ENCODE results near the gene ARHGAP27.
"Not testable (repeated sequence)": the region's sequence is repeated elsewhere in the genome, so short reads cannot be mapped to it uniquely, and the experiment has no call there.

Gene ARHGAP27

DNA sequence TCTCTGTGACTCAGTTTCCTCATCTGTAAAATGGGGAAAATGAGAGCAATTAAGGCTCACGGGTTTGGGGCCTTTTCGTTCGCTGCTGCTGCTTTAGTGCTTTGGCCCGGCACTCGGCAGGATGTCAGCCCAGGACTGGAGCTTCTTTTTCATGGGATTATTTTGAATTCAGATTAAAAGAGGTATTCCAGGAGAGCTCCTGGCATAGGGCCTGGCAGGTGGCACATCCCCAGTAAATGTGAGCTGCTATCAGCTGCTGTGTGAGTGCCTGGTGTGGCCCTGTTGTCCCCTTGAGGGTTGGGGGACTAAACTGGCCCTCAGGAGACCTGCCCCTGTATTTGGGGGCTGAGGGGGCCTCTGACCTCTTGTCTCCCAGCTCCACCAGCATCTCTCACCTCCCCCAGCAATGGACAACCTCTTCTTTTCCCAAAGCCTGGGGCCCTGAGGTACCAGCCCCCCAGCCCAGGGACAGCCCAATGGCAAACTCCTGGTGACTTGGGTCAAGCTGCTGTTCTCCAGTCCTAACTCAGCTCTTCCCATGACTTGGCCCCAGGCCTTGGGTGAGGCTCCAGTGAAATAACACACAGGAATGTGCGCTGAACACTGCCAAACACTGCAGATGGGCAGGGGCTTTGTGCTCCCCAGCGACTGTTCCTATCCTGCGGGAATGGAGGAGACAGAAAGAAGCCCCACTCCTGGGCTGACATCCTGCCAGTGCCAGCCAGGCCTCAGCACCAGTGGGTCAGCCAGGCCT lies 14.4 kb upstream of the ARHGAP27 start:
- not testable (repeated sequence) for H3K4me3 ChIP-seq (ENCODE audit: low read length)

DNA sequence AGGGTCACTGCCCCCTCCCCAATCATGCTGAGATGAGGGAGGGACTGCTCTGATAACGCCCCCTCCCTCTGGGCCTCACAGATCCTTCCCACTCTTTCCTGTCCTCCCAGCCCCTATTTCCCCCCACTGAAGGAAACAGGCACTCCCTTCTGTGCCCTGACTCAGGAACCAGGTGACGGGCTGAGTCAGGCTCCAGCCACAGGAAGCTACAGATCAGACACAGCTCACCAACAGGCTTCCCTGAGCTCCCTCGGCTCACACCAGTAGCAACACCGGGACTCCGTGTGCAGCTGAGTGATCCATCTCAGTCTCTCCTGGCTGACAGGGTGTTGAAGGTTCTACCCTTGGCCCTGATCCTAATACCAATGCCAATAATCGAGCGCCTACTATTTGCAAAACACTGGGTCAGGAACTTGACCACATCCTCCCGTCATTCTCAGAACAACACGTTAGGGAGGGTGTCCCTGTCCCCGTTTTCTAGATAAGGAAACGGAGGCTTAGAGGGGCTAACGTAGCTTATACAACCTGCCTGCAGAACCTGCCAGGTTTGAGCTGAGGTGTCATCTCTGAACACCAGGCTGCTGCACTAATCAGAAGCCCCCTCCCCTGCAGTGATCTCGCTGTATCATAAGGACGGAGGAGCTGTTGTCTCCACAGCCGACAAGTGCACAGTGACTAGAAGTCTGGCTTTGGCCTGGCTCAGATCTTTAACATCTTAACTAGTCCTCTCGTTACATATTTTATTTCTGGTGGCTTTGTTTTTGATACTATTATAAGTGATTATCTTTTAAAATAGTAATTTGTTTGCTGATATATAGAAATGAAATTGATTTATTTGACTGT lies 13.5 kb upstream of the ARHGAP27 start:
- H3K4me3 ChIP-seq (ENCODE audit: low read length): not testable (repeated sequence)

DNA sequence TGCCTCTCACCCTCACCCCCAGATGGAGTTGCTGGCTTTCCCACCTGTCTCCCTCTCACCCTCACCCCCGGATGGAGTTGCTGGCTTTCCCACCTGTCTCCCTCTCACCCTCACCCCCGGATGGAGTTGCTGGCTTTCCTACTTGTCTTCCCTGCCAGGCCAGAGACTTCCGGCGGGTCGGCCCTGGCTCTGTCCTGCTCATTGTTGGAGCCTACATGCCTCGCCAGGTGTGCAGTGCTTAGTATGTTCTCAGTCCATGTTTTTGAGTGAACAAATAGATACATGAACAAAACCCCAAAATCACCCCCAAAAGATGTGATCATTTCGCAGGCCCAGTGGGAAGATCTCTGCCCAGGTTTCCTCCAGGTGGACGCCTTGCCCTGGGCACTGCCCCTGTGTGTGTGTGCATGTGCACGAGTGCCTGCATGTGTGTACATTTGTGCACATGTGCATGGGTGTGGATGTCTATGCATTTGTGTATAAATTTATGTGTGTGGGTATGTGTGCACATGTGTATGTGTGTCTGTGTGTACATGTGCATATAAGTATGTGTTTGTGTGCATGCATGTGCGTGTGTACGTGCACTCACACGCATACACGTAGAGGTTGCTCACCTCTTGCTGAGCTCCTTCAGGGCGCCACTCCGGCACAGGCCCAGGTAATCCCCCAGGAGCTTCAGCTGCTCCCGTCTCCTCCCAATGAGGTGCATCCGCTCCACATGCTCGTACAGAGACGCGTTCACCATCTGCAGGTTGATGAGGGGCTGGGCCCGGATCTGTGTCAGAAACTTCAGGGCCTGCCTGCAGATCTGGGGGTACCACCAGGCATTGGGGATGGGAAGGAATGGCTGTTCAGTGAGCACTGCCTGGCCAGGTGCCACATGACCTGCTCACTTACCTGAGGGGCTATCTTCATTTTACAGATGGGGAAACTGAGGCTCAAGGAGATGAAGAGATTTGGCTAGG lies 12.5 kb upstream of the ARHGAP27 start:
- H3K4me3 ChIP-seq (ENCODE audit: low read length): not testable (repeated sequence)

DNA sequence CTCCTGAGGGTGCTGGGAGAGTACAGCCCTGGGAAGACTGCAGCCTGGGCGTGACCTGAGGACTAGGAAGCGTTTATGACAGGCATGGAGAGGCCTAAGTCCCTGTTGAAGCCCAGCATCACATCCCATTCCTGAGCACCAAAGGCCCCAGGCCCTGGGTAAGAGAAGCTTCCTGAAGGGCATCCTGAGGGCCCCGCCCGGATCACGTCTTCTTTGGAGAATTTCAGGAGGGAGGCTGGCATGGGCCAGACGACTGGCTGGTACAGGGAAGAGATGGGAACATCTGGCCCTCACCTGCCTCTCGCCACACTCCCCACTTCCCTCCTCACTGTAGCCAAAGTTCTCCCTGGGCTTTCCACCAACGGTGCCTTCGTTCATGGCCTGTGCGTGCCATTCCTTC lies 11.6 kb upstream of the ARHGAP27 start:
- H3K4me3 ChIP-seq (ENCODE audit: low read length): not testable (repeated sequence)

DNA sequence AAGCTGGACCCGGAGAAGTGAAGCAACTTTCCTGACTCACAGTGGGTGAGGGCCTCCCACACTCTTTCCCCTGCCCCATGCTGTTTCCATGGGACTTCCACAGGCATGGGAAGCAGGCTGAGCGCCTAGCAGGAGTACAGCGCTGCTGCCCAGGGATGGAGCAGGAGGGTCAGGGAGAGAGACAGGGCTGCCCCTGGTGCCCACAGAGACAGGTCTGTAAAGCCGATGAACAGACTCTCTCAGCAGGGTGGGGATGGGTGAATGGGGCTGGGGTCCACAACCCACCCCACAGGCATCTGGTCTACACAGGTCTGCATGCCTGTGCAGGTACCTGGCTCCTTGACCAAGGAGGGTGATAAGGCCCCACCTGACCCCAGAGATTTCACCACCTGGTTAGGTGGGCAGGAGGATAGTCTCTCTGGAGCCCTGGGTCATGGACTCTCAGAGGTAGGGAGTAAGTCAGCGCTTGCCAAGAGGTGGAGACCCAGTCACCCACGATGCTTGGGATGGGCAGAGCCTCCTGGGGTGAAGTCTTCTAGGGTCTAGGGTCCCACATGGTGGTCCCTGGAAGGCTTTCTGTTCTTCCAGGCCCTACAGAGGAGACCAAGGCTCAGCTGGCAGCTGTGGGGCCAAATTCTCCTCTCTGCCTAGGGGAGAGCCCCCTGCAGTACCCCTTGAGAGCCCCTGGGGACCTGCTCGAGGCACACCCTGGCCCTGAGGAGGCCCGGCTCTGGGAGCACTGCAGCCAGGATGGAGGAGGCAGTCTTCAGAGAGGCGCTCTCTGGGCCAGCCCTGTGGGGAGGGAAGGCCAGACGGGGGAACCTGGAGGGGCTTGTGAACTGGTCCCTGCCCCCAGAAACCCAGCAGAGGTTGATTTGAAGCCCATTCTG lies 10.9 kb upstream of the ARHGAP27 start:
- not testable (repeated sequence) for H3K4me3 ChIP-seq (ENCODE audit: low read length)

DNA sequence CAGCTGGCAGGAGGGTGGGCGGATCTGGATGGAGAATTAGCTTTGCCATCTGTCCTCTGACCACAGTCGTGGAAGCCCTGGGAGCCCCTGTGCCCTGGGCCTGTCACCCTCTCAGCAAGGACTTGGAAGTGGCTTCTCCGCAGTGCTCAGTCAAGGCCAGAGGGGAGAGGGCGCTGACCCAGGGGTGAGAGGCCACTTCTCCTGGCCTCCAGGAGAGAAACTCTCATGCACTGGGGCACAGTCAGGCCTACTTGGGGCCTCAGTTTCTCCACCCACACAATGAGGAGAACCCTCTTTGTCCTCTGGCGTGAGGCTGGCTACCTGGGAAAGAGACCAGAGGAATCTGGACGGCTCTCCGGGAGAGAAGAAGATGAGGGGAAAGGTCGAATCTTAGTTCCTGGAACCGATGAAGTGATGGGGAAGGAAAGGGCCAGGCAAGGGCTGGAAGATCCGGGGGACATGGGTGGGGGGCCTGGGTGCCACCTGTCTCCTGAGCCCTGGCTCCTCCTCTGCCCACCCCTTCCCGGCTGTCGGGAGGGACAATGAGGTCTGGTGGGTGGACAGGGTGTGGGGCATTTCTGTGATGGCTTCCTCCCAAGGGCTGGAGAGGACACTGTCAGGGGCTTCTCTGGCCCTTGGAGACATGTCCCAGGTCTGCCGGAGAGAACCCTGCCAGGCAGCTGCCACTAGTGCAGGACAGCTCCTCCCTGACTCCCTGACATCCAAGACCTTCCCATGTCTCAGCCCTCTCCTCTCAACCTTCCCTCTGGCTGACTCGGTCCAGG lies 9.0 kb upstream of the ARHGAP27 start:
- no peak overlapping the region for H3K4me3 ChIP-seq (ENCODE audit: low read length)
- no peak for TF ChIP-seq ZNF274 (IDR thresholded peaks at IDR 0.05; ENCODE audit: low read depth, low read length)

DNA sequence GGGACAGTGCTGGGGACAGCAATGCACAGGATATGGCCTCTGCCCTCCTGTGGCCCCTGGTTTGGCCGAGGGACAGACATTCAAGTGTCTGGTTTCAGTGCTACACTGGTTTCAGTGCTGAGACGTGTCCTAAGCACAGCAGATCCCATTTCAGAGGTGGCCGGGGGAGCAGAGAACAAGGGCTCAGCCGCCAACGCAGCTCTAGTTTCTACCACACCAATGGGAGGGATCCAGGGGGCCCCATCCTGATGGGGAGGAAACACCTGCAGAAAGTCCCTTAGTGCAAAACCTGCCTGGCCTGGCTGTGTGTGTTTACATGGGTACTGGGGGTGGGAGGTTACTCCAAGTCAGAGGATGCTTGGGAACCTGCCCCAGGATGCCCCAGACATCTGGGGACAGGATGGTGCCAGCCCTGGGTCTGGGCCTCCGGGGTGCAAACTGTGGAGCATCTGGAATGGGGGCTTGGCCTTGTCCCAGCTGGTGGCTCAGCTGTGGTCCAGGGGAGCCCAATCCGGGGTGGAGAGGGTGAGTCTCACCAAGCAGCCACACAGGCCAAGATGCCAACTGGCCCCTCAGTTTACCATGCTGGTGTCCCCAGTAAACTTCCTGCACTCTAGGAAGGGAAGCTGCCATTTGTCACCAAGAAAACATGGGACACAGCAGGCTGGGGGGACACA lies 8.3 kb upstream of the ARHGAP27 start:
- not testable (repeated sequence) for H3K4me3 ChIP-seq (ENCODE audit: low read length)

DNA sequence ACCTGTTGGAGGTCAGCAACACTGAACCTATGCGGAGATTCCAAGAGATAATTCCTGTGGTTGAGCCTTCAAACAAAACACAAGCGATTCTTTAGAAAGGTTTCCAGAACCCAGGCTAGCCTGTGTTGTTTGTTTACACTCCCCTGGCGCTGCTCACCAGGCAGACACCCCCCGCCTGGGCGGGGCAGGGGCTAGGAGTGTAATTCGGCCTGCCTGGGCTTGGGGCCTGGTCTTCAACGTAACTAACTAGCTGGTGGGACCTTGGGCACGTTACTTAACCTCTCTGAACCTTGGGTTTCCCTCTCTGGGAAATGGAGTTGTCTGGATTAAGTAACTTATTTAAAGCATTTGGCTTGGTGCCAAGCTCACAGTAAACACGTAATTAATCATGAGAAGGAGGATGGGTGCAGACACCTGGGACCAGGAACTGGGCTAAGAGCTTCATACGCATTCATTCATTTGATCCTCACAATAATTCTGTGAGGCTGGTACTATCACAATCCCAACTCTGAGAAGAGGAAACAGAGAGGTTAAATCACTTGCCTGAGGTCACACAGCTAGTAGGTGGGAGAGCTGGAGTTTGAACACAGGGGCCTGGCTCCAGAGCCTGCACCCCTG lies 7.6 kb upstream of the ARHGAP27 start:
- no peak for TF ChIP-seq ZNF274 (IDR thresholded peaks at IDR 0.05; ENCODE audit: low read depth, low read length)
- no peak overlapping the region for H3K4me3 ChIP-seq (ENCODE audit: low read length)

DNA sequence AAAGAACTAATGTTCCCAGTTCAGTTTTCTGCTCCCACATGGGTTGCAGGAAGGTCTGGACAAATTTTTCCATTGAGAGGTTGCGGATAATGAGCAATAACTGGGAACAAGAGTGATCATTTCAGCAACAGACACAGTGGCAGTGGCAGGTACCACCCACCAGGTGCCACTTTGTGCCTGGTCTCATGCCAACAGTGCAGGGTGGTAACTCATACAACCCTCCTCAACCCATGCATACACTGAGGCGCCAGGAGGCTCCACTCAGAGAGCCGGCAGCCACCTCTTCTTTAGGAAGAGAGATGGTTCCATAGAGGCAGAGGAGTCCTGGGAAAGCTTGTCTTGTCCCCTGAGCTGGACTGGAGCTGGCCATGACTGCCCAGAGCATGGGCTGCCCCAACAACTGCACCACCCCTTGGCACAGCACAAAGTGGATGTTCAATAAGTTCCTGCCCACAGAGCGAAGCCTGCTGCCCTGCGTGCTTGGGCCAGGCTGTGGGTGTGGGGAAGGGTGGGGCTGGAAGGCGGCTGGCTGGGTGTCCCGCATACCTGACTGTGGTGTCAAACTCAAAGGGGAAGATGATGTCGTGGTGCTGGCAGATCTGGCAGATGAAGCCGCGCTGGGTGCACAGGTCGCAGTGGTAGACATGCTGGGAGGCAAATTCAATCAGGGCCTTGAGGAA lies 6.4 kb upstream of the ARHGAP27 start:
- H3K4me3 ChIP-seq (ENCODE audit: low read length): no peak overlapping the region
- TF ChIP-seq ZNF274 (IDR thresholded peaks at IDR 0.05; ENCODE audit: low read depth, low read length): no peak

DNA sequence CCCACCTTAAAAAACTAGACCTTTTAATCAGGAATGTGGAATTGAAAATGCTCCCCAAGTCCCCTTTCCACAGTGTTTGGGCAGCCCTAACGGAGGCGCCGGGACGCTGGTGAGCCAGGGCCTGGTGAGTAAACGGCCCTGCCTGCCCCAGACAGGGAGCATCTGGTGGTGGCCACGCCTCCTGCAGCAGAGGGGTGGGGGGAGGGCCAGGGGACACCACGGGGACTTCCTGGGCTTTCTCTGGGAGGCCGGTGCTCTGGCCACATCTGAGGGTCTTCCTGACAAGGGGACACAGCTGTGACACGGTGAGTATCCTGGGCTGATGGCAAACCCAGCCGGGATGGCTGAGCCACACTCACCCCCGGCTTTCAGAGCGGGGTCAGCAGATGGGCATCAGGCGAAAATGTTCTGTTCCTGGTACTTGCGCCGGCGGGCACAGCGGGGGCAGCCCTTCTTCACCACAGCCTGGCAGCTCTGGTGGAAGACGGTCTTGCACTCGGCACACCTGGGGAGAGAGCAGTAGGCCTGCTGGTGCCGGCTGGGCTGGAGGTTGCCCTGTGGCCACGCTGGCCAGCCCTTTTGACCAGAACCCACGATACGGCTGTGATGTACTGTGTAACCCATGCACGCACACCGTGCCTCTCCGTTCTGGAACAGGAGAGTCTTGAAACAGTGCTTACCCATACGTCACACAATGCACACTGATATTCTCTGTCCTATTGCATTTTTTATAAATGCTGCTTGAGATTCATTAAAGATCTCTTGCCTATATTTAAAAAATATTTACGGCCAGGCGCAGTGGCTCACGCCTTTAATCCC lies 5.0 kb upstream of the ARHGAP27 start:
- no peak for TF ChIP-seq ZNF274 (IDR thresholded peaks at IDR 0.05; ENCODE audit: low read depth, low read length)

More for the DNA sequence above, 5.0 kb upstream of the ARHGAP27 start:
- no peak overlapping the region for H3K4me3 ChIP-seq (ENCODE audit: low read length)
